Neural cell (in vitro differentiated cells): Measurements from ENCODE around the gene RNU6-9. TPM values are rescaled to one million over a fixed set of nuclear protein-coding genes. Genes with fewer than 3 reads are reported as not detected.

Source experiments
- H2AFZ ChIP-seq: fragments of 200-600, 300-800 bp; sonication (generic), shearing (Covaris generic); 2 replicates; pipeline ENCODE4 v1.6.0; 2014; ENCODE audit warnings: low read depth, mild to moderate bottlenecking, antibody characterized with exemption, low read length, moderate library complexity
- H3F3A ChIP-seq: fragments of 200-600 bp; shearing (Covaris generic); 2 replicates; pipeline ENCODE4 v1.6.1; 2016; ENCODE audit warnings: mild to moderate bottlenecking, moderate library complexity, mixed read lengths, antibody characterized with exemption, low read length; ENCODE audit not compliant: insufficient read depth, poor library complexity, severe bottlenecking
- H3K27ac ChIP-seq: fragments of 200-600, 300-800 bp; sonication (generic), shearing (Covaris generic); 2 replicates; pipeline ENCODE4 v1.5.1; 2014; ENCODE audit warnings: mild to moderate bottlenecking, low read length, moderate library complexity
- H3K27me3 ChIP-seq: fragments of 300-800, 200-600 bp; sonication (generic), shearing (Covaris generic); 2 replicates; pipeline ENCODE4 v1.6.0; 2014; ENCODE audit warnings: mild to moderate bottlenecking, low read depth, low read length, moderate library complexity; ENCODE audit not compliant: insufficient read depth
- H3K36me3 ChIP-seq: fragments of 300-800, 200-600 bp; sonication (generic), shearing (Covaris generic); 2 replicates; pipeline ENCODE4 v1.5.1; 2014; ENCODE audit warnings: mild to moderate bottlenecking, antibody characterized with exemption, low read length, moderate library complexity; ENCODE audit not compliant: insufficient read depth
- H3K4me2 ChIP-seq: fragments of 300-800, 200-600 bp; sonication (generic), shearing (Covaris generic); 2 replicates; pipeline ENCODE4 v1.6.0; 2014; ENCODE audit warnings: mild to moderate bottlenecking, low read length
- H3K4me3 ChIP-seq: fragments of 300-800, 200-600 bp; sonication (generic), shearing (Covaris generic); 2 replicates; pipeline ENCODE4 v1.5.1; 2014; ENCODE audit warnings: mild to moderate bottlenecking, low read length, moderate library complexity
- H3K79me2 ChIP-seq: fragments of 200-600 bp; shearing (Covaris generic); replicated peaks from 2 replicates; pipeline ENCODE4 v1.6.0; 2014; ENCODE audit warnings: mild to moderate bottlenecking, low read length, moderate library complexity; ENCODE audit not compliant: insufficient read depth
- H3K9ac ChIP-seq: fragments of 300-800, 200-600 bp; sonication (generic), shearing (Covaris generic); 2 replicates; pipeline ENCODE4 v1.6.1; 2016; ENCODE audit warnings: mild to moderate bottlenecking, low read length, mixed read lengths
- H3K9me2 ChIP-seq: fragments of 200-600 bp; shearing (Covaris generic); 2 replicates; pipeline ENCODE4 v1.6.1; 2016; ENCODE audit warnings: mild to moderate bottlenecking, low read length, mixed read lengths; ENCODE audit not compliant: insufficient read depth
- H3K9me3 ChIP-seq: fragments of 200-600, 300-800 bp; sonication (generic), shearing (Covaris generic); 2 replicates; pipeline ENCODE4 v1.6.1; 2016; ENCODE audit warnings: mild to moderate bottlenecking, mixed run types, low read length, moderate library complexity, mixed read lengths
- H4K20me1 ChIP-seq: fragments of 200-600 bp; shearing (Covaris generic); 2 replicates; pipeline ENCODE4 v1.6.1; 2016; ENCODE audit warnings: mild to moderate bottlenecking, mixed run types; ENCODE audit not compliant: insufficient read depth
- EP300 ChIP-seq: fragments of 450-650 bp; conservative IDR thresholded peaks from 2 replicates; pipeline ENCODE4 v1.6.1; 2014; ENCODE audit warnings: antibody characterized with exemption, mild to moderate bottlenecking, moderate library complexity; ENCODE audit not compliant: poor library complexity, severe bottlenecking
- EZH2 ChIP-seq: fragments of 200-600, 300-800 bp; shearing (Covaris generic), sonication (generic); IDR thresholded peaks from 2 replicates; pipeline ENCODE4 v1.6.1; 2014; ENCODE audit warnings: antibody characterized with exemption, low read length, borderline replicate concordance, mild to moderate bottlenecking; ENCODE audit not compliant: insufficient read depth, poor library complexity, severe bottlenecking
- MXI1 ChIP-seq: fragments of 450-650 bp; conservative IDR thresholded peaks from 2 replicates; pipeline ENCODE4 v1.6.1; 2014; ENCODE audit warnings: antibody characterized with exemption, mild to moderate bottlenecking; ENCODE audit not compliant: poor library complexity, severe bottlenecking
- POLR2AphosphoS5 ChIP-seq: IDR thresholded peaks from 2 replicates; pipeline ENCODE4 v1.6.1; 2012
- RAD21 ChIP-seq: fragments of 450-650 bp; conservative IDR thresholded peaks from 2 replicates; pipeline ENCODE4 v1.6.1; 2014; ENCODE audit warnings: antibody characterized with exemption, mild to moderate bottlenecking, moderate library complexity
- SMC3 ChIP-seq: fragments of 450-650 bp; conservative IDR thresholded peaks from 2 replicates; pipeline ENCODE4 v1.6.1; 2014; ENCODE audit warnings: antibody characterized with exemption, mild to moderate bottlenecking, moderate library complexity; ENCODE audit not compliant: poor library complexity
- TAF1 ChIP-seq: IDR thresholded peaks from 2 replicates; pipeline ENCODE4 v1.6.1; 2012; ENCODE audit warnings: low read depth
- polyA plus RNA-seq: library from polyadenylated mRNA; depleted of rRNA; stranded (reverse); fragments of >200 nt; gene quantifications from 2 replicates; pipeline ENCODE4 v1.2.3, GENCODE V29; 2014
- TF ChIP-seq, protein P1 (sequence below): fragments of 450-650 bp; IDR thresholded peaks from 2 replicates; pipeline ENCODE4 v1.5.1; 2014; ENCODE audit warnings: antibody characterized with exemption, mild to moderate bottlenecking, moderate library complexity; ENCODE audit not compliant: poor library complexity, severe bottlenecking
- TF ChIP-seq, protein P2 (sequence below): IDR thresholded peaks from 2 replicates; pipeline ENCODE4 v1.6.1; 2012; ENCODE audit warnings: borderline replicate concordance

Gene RNU6-9
- polyA plus RNA-seq, 1 donor from 2014 or later = not detected

DNA sequence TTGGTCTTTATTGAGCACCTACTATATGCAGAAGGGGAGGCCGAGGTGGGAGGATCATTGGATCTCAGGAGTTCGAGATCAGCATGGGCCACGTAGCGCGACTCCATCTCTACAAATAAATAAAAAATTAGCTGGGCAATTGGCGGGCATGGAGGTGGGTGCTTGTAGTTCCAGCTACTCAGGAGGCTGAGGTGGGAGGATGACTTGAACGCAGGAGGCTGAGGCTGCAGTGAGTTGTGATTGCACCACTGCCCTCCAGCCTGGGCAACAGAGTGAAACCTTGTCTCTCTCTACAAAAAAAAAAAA lies 30.0 kb upstream of the RNU6-9 start:
- no peak overlapping the region for H2AFZ ChIP-seq
- H3K9me2 ChIP-seq = no peaks in the 10 kb centered on the region
- H4K20me1 ChIP-seq = no peaks in the 10 kb centered on the region
- peaks cover 34% of the 10 kb centered on the region for H3K27me3 ChIP-seq
- H3K9me3 ChIP-seq = no peaks in the 10 kb centered on the region
- no peaks in the 10 kb centered on the region for H3K36me3 ChIP-seq
- no peak overlapping the region for H3K9ac ChIP-seq
- H3K4me2 ChIP-seq = no peak overlapping the region
- no peak overlapping the region for H3K27ac ChIP-seq
- H3K4me3 ChIP-seq = no peak overlapping the region
- H3F3A ChIP-seq = no peaks in the 10 kb centered on the region
- TF ChIP-seq EZH2 (no peak), EP300 (no peak), TAF1 (no peak), MXI1 (no peak), POLR2AphosphoS5 (no peak), SMC3 (no peak), RAD21 (no peak)
- TF ChIP-seq, protein P1, sequence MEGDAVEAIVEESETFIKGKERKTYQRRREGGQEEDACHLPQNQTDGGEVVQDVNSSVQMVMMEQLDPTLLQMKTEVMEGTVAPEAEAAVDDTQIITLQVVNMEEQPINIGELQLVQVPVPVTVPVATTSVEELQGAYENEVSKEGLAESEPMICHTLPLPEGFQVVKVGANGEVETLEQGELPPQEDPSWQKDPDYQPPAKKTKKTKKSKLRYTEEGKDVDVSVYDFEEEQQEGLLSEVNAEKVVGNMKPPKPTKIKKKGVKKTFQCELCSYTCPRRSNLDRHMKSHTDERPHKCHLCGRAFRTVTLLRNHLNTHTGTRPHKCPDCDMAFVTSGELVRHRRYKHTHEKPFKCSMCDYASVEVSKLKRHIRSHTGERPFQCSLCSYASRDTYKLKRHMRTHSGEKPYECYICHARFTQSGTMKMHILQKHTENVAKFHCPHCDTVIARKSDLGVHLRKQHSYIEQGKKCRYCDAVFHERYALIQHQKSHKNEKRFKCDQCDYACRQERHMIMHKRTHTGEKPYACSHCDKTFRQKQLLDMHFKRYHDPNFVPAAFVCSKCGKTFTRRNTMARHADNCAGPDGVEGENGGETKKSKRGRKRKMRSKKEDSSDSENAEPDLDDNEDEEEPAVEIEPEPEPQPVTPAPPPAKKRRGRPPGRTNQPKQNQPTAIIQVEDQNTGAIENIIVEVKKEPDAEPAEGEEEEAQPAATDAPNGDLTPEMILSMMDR = no peak
- TF ChIP-seq, protein P2, sequence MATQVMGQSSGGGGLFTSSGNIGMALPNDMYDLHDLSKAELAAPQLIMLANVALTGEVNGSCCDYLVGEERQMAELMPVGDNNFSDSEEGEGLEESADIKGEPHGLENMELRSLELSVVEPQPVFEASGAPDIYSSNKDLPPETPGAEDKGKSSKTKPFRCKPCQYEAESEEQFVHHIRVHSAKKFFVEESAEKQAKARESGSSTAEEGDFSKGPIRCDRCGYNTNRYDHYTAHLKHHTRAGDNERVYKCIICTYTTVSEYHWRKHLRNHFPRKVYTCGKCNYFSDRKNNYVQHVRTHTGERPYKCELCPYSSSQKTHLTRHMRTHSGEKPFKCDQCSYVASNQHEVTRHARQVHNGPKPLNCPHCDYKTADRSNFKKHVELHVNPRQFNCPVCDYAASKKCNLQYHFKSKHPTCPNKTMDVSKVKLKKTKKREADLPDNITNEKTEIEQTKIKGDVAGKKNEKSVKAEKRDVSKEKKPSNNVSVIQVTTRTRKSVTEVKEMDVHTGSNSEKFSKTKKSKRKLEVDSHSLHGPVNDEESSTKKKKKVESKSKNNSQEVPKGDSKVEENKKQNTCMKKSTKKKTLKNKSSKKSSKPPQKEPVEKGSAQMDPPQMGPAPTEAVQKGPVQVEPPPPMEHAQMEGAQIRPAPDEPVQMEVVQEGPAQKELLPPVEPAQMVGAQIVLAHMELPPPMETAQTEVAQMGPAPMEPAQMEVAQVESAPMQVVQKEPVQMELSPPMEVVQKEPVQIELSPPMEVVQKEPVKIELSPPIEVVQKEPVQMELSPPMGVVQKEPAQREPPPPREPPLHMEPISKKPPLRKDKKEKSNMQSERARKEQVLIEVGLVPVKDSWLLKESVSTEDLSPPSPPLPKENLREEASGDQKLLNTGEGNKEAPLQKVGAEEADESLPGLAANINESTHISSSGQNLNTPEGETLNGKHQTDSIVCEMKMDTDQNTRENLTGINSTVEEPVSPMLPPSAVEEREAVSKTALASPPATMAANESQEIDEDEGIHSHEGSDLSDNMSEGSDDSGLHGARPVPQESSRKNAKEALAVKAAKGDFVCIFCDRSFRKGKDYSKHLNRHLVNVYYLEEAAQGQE = no peak
- H3K79me2 ChIP-seq = no peaks in the 10 kb centered on the region

DNA sequence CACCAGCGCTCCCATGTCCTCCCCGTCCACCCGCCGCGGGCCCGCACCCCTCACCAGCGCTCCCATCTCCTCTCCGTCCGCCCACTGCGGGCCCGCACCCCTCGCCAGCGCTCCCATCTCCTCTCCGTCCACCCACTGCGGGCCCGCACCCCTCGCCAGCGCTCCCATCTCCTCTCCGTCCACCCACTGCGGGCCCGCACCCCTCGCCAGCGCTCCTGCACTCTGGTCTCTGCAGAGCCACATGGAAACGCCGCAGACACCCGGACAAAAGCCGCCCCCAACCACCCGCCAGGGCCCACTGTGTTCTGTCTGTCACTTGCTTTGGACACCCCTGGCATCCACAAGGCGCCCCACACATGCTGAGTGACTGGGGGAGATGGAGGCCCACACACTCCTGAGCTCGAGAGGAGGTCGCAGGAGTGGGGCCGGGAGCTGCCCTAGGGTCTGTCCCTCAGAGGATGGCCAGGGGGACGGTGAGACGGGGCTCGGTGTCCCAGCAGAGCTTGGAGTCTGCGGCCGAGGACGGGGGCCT lies 26.4 kb upstream of the RNU6-9 start:
- Histone ChIP-seq H3K27ac (no peak overlapping the region), H4K20me1 (no peaks in the 10 kb centered on the region), H3K36me3 (no peaks in the 10 kb centered on the region), H3K27me3 (peaks cover 3% of the 10 kb centered on the region), H3K9ac (no peak overlapping the region), H3K9me2 (no peaks in the 10 kb centered on the region), H3K9me3 (no peaks in the 10 kb centered on the region), H3F3A (no peaks in the 10 kb centered on the region), H3K79me2 (no peaks in the 10 kb centered on the region), H3K4me3 (no peak overlapping the region), H3K4me2 (no peak overlapping the region), H2AFZ (no peak overlapping the region)
- TF ChIP-seq SMC3 (no peak), EZH2 (no peak), MXI1 (no peak), POLR2AphosphoS5 (no peak), TAF1 (no peak), EP300 (no peak), RAD21 (no peak)
- TF ChIP-seq, protein P1 = no peak
- TF ChIP-seq, protein P2 = no peak
